Measurements from ENCODE around the gene SSRP1.
"Not testable (repeated sequence)": the region's sequence is repeated elsewhere in the genome, so short reads cannot be mapped to it uniquely, and the experiment has no call there.

SSRP1 gene

GRCh38 chr11:57358991-57359390 is 23.3 kb upstream of the SSRP1 start:
- no peak for DNase-seq

DNA sequence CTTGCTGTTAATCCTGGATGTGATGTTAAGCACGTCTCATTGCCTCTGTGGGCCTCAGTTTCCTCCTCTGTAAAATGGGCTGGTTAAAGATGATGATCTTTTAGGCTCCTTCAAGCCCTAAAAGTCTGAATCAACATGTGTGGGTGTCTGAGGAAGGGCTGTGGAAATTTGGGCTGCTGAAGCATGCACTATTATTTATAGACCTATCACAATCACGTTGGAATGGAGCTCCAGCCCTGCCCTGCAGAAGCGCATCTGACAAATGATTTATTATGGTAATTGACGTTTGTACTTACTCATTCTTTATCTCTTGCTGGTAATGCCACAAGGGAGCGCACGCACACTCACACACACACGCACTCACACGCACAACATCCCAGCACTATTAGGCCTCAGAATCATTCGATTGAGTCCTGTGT is 22.9 kb upstream of the SSRP1 start:
- no peak for DNase-seq

DNA sequence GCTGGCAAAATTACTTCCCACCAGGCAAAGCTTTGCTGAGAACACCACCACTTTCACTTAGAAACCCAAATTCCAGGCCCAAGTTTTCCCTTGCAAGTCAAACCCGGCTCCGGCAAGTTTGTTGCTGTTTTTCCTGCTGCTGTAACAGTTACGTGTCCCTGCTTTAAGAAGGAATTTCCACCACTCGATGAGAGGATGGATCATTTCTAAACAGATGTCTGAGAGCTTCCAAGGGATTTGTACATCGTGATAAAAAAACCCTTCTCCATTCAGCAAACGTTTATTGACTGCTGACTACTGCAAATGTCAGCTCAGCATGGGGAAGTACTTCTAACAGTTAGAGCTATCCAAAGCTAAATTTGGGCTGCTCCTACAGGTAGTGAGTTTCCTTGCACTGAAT is 22.2 kb upstream of the SSRP1 start:
- no peak for DNase-seq

- no peak for DNase-seq
Observed at GRCh38 chr11:57357310-57357709, 21.6 kb upstream of the SSRP1 start.

DNA sequence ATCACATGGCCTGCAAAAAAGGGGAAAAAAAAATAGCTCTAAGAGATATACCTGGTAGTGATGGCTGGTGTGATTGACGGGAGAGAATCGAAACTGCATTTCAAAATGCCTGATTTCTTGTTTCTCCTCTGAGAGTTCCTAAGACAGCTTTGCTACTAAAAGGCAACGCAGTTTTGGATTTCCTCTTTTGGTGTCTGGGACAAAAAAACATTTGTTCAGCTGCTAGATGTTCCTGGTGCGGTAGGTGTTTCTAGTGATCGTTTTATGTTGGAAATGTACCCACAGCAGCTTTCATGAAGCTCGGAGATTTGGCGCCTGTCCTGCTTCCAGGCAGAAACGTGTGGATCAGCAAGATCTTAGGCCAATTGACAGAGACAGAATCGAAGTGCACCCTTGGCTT is 20.6 kb upstream of the SSRP1 start:
- DNase-seq, result no peak

- DNase-seq, result no peak
Observed at GRCh38 chr11:57354699-57355098, 19.0 kb upstream of the SSRP1 start.

DNA sequence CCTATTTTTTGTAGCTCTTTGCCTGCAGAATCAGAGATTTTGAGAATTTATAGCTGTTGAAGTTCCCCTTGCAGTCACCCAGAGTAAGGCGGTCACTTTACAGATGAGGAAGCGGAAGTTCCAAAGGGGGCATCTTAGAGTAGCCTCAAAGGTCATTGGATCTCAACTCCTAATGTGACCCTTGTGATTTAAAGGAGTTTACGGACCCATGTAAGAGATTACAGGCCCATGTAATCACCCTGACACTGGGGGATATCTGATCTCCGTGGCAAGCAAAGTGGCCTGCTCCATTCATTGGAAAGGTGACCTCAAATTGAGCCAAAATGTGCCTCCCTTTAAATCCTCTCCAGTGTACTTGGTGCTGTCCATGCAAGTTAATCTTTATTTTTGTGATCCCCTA is 18.2 kb upstream of the SSRP1 start:
- no peak for DNase-seq

- no peak for DNase-seq
Observed at GRCh38 chr11:57353446-57353845, 17.8 kb upstream of the SSRP1 start.

- no peak for DNase-seq
Observed at GRCh38 chr11:57353036-57353435, 17.3 kb upstream of the SSRP1 start.

- DNase-seq, result no peak
Observed at GRCh38 chr11:57349491-57350274, 14.0 kb upstream of the SSRP1 start.

- no peak for DNase-seq
Observed at GRCh38 chr11:57348636-57349313, 13.1 kb upstream of the SSRP1 start.

DNA sequence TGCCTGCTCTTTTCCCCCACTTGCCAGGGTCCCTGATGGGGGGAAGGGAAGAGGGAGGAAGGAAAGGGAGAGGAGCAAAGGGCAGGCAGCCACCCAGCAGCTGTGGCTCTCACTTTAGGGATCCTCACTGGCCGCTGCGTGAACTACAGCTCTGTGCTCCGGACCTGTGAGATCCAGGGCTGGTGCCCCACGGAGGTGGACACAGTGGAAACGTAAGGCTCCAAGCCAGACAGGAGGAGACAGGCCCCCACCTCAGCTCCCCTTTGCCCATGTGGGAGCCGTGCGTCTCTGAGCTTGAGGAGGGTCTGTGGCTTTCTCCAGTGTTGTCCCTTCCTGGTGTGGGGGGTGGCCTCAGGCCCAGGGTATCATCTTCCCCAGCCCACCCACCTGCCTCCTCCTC is 12.4 kb upstream of the SSRP1 start:
- DNase-seq, result no peak

DNA sequence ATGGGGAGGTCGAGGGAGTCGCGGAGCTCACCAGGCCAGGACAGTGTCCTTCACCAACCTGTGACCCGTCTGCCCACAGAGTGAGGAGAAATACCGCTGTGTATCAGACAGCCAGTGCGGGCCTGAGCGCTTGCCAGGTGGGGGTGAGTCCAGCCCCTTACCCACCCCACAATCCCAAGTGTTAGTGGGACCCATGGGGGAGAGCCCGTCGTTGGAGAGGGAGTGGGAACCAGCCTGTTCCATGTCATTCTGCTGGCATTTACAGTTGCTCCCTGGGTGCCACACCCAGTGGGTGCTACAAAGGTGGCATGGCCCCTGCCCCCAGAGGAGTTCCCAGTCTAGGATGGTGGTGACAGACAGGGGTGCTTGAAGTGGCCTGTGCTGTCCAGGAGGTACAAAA is 11.6 kb upstream of the SSRP1 start:
- no peak for DNase-seq

- DNase-seq, result peak; percentile 75
Observed at GRCh38 chr11:57345555-57346211, 10.0 kb upstream of the SSRP1 start.

DNA sequence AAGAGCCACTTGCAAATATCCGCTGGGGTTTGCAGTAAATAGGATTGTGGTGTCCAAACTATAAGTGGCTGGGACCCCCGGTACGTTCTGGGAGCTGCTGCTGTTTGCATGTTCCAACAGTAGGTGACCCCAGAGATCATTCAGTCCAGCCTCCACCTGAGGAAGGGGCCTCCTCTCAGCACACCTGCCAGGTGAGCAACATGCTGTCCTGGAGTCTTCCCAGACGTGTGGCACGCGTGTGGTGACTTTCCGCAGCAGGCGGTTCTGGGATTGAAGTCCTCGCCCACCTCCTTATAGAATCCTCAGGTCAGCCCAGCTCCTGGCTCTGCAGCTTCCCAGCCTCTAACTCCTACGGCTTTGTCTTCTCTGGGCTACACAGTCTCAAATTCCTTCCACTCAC is 9.1 kb upstream of the SSRP1 start:
- DNase-seq, result no peak

DNA sequence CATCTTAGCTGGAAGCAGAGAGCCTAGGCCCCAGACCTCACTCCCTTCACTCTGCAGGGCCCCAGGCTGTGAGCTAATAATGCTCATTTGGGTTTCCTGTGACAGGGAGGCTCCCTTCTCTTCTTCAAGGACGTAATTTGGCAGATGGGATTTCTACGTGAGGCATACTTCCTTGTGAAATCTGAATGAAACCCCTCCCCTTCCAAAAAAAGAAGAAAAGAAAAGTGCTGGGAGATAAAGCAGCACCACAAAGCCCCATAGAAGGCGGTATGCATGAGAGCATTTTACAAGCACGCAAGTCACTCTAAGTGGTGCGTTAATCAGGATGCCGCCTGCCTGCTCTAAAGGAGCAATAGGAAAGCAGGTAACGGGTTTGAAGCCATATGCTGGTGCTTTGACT is 8.1 kb upstream of the SSRP1 start:
- DNase-seq, result peak; percentile 66

DNA sequence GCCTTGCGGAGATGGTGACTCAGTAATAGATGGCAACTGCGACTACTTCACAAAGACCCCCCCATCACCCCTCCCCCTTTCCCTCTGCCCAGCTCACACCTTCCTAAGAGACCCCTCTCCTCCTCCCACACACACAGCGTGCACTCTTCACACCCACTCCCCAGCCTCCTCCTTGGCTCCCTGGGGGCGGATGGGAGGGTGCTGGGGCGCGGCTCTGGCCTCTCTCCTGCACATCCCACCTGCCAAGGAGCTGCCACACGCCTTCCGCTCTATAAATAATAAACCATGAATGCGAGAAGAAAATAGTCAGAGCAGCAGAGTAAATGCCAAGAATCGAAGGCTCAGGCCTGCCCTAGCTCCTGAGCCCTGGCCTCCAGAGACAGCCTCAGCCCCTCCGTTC is 7.0 kb upstream of the SSRP1 start:
- no peak for DNase-seq

GRCh38 chr11:57341250-57341808 is 5.6 kb upstream of the SSRP1 start:
- no peak for DNase-seq

DNA sequence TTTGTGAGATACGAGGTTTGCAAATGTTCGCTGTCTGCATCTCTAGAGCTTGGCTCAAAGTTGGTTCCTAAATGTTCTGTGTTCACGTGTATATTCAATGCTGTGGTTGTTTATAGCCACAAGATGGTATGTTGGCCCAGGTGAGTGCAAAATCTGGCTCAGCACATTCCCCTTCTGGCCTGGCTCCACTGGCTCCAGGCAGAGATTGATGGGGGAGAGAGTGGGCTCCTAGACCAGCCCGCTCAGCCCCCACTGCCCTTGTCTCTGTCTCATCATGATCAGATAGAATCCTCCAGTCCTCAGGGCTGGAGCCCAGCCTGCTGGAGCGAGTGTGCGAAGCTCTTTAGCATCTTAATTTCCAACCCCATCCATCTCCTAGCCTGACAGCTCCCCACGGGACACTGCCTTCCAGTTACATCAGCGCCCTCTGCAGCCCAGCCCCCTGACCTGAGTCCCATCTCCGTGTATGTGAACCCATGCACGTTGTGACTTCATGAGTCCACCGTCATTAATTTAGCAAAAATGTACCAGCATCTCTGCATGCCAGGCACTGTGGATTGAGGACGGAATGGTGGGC is 4.4 kb upstream of the SSRP1 start:
- DNase-seq, result no peak

DNA sequence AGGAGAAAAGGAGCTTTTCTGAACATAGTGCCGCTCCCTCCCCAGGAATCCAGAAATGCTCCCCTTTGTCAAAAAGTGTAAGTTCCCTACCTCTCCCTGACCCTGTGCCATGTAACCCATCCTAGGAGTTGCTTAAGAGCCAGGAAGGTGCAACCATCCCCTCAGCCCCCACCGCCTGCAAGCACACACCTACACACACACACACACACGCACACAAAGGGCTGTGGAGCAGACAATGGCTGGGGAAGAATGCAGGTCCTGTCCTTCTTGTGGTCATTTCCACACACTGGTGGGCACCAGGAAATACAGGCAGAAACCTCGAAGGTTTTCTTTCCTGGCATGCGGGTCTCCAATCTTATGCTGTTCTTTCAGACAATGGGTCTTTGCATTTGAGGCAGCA is 3.6 kb upstream of the SSRP1 start:
- no peak for DNase-seq

GRCh38 chr11:57338142-57338541 is 2.5 kb upstream of the SSRP1 start, which contains the start of gene P2RX3:
Gene P2RX3 (plus strand): TSS chr11:57338352. CDS start chr11:57338551, 199 bp downstream.
- no peak for DNase-seq

DNA sequence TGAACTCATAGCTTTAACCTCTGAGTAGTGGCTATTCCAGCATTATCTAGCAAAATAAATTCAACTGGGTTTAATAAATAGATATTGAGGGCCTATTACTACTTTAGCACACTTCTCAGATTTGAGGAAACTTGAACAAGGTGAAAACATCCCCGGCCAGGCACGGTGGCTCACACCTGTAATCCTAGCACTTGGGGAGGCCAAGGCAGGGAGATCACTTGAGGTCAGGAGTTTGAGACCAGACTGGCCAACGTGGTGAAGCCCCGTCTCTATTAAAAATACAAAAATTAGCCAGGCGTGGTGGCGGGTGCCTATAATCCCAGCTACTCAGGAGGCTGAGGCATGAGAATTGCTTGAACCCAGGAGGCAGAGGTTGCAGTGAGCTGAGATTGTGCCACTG is 1.2 kb upstream of the SSRP1 start:
- DNase-seq, result not testable (repeated sequence)

- DNase-seq, result no peak
Observed at GRCh38 chr11:57336111-57336666, 497 bp upstream of the SSRP1 start.

All from DMS79 treated with DMSO at 0.1 percent for 48 hours (cell line).